Measurements from ENCODE around the gene INPP5A. TPM values are rescaled to one million over a fixed set of nuclear protein-coding genes. Genes with fewer than 3 reads are reported as not detected.

Gene INPP5A
- polyA plus RNA-seq, 1 donor, result 51.2 TPM

DNA sequence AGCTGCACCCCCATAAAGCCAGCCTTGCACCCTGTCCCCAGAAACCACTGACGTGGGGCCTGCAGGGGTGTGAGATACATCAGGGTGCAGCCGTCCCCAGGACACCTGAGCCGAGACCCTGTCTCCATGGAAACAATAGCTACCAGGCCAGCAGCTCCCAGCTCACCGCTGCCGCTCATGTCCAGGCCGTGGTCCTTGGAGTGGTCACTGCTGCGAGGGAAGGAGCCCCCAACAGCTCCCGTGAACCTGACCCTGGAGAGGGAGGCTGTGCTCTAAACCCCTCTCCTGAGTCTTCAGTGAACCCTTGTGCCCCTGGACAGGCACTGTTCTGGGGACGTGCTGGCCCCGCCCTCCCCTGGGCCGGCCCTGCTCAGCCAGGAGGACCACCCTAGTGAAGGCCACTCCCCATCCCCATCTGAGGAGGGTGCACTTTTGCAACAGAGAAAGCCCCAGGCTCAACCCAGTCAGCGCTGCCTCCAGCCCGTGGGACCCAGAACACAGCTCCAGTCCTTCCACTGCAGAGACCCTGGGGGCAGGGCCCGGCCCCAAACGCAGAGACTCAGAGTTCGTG lies 19.6 kb upstream of the INPP5A start:
- DNase-seq (ENCODE audit: low read depth), result no peak

DNA sequence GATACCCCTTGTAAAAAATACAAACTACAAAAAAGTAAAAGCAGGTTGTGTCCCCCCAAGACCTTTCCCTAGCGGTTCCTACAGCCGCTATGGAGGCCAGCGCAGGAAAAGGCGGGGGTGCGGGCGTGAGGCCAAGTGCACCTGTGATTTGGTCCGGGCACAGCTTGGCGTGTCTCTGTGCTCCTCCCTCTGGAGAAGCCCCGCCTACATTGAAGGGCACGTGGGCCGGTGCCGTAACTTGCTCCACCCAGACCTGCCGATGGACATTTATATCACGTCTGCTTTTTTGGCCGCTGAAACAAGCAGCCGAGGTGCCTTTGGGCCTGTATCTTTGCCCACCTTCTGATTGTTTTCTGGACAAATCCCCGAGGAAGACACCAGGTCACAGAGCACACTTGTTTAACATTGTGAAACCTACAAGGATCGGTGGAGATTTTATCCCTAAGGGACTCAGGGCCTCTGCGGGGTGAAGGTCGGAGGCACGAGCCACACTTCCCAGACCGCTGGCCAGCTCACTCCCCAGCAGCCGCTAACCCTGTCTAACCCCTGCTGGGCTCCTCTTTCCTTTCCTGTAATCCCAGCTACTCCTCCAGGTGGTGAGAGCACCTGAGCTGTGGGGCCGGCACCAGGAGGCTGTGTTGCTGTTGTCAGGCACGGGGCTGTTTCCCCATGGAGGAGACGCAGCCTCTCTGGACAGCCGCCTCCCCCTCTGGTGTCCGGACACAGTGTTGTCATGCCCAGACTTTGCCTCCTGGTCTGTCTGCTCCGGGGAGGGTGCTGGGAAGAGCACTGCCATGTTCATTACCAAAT lies 18.8 kb upstream of the INPP5A start:
- no peak for DNase-seq (ENCODE audit: low read depth)

DNA sequence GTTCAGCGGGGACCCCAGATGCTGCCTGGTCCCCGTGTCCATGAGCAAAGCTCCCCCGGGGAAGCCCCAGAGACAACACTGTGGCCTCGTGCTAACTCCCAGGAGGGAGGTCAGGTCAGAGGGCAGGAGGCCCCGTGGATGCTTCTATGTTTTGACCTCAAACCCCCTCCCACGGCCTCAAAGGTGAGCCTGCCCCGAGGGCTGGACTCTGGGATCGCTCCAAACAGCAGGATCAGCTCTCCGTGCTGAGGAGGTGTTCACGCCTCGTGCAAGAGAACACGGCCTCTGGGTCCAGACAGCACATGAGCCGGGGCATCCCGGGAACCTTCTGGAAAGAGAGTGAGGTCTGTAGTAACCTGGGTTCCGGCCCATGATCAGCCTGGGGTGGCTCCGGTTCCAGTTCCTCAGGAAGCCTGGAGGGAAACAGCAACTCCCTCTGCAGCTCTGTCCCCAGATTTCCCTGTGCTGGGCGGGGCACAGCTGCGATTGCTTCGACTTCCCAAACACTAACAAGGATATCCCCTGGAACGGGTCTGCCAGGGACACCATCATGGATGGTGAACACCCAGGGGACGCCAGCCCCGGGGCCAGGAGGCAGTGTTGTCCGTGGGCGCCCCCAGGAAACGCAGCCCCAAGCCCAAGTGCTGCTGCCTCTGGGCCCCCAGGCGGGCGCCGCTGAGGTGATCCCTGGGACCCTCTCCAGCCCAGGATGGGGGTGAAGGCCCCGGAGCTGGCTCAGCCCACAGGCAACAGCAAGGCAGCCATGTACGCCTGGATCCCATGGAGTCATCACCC lies 18.0 kb upstream of the INPP5A start:
- no peak for DNase-seq (ENCODE audit: low read depth)

DNA sequence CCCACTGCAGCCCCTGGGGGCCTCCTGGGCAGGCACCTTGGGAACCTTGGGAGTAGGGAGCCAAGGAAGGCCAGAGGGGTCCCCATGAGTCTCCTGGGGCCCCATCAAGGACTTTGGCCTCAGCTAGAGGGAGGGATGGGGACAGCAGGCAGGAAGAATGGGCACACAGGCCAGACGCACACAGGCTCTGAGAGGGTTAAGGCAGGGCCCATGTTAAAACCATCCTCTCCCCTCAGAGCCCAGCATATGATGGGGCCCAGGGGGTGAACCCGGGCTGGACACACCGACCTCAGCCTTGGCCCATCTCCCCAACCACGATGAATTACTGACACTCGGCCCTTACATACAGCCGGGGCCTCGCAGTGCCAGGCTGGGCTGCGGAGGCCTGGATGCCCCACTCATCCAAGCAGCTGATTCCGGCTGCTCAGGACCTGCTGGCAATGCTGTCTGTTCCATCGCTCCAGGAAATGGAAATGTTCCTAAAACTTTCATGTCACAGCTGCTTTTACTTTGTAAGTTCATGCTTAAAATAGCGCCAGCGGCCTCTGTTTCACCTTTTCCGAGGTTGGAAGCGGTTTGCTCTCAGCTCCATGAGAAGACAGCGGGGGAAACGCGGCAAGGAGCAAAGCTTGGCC lies 17.3 kb upstream of the INPP5A start:
- peak; percentile 95 for DNase-seq (ENCODE audit: low read depth)

DNA sequence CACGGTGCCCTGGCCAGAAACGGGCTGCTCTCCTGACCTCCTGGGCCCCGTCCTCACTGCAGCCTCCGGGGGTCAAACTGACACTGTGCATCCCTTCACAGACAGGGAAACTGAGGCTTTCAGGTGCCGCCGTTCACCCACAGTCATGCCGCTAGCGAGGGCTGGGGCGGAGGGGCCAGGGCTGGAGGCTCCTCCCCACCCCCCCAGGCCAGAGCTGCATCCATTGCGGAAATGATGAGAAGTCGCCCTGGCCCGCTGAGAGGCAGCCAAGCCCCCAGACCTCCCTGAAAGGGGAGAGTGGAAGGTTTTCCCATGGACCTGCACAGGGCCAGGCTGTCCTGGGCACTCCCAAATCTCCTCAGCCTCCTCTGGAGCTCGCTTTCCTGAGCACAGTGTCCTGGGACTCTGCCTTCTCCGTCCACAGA lies 16.5 kb upstream of the INPP5A start:
- no peak for DNase-seq (ENCODE audit: low read depth)

DNA sequence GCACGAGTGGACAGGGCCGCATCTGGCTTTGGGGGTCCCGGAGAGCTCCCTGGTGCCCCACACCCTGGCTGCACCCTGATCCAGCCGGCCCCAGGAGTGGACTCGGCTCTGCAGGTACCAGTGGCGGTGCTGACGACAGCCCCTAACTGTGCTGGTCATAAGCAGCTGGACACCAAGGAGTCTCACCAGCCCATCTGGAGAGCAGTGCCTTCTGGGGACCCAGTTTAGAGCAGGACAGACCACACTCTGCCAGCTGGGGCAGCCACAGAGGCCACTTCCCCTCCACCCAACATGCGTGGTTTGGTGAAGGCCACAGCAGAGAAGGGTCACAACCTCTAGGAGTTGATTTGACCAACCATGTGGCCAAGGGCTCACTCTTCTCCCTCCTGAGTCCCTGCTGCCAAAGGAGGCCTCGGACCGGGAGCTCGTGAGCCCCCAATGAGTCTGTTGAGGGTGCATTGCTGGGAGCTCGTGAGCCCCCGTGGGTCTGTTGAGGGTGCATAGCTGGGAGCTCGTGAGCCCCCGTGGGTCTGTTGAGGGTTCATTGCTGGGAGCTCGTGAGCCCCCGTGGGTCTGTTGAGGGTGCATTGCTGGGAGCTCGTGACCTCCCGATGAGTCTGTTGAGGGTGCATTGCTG lies 16.0 kb upstream of the INPP5A start:
- no peak for DNase-seq (ENCODE audit: low read depth)

DNA sequence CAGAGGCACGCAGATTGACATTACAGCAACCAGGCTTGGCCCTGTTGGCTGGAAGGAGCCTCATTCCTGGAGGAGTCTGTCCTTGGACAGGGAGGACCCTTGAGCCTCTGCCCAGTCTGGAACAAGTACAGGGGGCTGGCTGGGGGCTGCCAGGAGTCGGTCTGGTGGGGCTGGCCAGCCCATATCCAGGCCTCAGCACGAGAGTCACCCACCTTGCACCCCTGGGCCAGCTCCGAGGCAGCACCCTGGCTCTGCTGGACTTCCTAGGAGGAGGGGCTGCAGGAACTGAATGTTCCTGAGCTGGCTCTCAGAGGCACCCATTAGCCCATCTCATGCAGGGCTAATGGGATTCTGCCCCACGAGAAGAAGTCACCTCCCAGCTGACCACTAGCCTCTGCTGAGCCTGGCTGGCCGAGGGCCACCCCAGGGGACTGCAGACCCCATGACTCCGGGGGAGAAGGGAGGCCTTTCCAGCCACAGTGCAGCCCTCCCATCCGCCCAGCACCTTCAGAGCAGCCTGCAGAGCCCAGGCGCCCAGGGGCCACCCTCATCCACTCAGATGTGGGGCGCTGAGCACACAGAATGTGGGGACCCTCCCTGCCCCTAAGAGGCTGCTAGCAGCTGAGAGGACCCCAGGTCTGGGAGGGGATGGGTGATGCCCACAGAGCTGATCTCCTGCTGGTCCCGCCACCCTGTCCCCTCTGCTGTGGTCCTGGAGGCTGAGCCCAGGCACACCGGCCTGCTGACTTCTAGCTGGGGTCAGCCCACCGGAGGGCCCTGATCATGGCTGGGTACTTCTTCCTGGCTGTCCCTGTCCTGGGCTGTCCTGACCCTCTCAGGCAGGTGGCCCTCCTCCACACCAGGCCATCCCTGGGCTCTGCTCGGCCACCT lies 14.8 kb upstream of the INPP5A start:
- DNase-seq (ENCODE audit: low read depth), result no peak

DNA sequence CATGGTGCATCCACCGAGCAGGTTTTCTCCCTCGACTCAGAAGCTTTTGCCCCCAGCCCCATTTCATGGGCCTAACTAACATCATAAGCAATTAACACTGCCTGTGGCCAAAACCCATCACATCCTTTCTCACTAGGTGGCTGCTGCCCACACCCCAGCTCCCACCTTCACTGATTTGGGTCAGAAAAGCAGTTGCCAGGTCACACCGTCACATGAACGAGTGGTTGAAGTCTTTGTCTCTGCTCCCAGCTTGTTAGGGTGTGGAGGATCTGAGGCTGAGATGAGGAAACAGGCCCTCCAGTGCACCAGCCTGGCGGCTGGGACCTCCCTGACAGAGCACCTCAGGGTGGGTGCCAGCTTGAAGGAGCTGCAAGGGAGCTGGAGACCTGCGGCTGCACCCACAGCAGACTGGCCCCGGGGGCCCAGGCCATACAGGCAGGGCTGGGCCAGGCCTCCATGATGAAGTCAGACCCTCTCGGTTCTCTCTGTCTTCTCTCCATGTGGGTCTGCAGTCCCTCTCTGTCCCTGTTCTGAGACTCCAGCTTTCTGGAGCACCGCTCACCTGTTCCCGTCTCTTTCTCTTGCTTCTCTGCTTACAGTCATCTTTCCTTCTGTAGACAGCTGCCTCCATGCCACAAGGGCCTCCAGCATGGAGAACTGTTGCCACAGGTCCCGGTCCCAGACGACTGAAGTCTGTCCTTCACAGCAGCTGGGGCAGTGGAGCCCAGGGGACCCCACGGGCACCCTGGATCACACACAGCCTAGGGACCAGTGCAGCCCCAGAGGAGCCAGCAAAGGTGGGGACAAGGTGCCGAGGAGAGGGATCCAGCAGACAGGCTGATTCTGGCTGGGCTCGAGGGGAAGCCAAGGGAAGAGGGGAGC lies 13.8 kb upstream of the INPP5A start:
- DNase-seq (ENCODE audit: low read depth), result no peak

DNA sequence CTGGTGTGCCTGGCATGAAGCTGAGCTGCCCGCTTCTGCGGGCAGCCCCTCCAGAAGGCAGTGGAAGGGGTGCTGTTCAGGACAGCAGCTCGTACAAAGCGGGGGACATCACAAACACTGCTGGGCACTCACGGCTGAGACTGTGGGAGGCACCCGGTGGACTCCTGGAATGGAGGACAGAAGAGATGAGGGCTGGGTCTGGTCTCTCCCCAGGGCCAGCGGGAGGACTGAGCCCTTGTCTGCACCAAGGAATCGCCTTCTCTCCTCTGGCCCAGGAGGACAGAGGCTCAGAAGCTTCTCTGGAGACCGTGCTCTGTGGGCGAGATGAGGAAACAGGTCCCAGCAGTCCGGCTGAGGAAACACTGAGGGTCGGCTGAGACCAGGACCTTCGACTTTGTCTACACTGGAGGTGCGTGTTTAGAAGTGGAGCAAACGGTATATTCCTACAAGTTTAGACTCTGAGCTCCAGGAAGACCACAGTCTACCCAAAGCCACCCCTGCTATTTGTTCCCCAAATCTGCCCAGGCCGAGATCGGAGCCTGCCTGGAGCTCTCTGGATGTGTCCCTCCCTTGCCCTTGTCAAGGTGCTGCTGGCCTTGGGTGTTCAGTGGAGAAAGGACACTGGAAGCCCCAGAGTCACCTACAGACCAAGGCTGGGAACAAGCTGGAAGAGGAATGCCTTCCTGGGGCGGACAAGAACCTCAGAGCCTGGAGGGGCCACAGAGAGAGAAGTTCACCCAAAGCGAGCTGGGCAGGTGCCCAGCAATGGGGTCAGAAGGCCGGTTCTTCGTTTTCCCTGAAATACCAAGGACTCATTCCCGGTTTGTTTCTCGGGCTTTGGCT lies 12.9 kb upstream of the INPP5A start:
- DNase-seq (ENCODE audit: low read depth), result no peak

DNA sequence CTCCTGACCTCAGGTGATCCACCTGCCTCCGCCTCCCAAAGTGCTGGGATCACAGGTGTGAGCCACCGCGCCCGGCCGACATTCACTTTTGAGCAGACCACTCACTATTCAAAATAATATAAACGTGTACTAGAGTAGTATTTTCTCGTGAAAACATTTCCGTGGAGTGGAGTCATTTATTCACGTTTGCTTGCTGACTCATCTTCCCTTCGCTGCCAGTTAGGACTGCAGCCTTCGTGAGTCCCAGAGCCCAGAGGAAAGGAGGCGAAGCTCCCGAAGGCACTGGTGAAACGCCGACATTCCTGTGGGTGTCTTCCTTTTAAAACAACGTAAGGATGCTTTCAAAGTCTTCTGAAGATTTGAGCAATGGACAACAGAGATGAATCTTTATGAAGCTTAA lies 10.9 kb upstream of the INPP5A start:
- DNase-seq (ENCODE audit: low read depth), result no peak

DNA sequence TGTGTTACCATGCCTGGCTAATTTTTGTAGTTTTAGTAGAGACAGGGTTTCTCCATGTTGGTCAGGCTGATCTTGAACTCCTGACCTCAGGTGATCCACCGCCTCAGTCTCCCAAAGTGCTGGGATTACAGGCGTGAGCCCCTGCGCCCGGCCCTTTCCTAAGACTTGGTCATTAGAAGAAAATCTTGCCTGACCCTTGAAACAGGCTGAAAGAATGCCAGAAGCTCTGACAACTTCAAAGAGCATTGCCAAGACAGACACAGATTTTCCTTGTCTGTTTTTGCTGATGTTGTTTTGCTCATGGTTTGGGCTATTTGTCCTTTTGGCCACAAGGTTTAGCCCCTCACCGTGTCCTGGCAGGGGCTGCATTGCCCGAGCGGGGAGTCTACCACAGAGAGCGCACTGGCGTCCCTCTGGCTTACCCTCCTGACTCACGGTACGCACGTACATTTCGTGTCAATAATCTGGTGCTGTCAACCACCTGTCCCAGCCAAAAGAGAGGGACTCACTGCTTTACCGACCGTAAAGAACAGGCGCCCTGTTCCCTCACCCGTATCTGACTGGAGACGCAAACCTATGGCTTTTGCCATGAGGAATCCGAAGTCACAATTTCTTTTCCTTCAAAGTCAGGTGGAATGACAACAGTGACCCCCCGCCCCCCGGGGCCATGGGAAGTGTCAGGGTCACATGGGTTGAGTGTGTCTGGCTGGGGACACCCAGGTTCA lies 10.1 kb upstream of the INPP5A start:
- no peak for DNase-seq (ENCODE audit: low read depth)

DNA sequence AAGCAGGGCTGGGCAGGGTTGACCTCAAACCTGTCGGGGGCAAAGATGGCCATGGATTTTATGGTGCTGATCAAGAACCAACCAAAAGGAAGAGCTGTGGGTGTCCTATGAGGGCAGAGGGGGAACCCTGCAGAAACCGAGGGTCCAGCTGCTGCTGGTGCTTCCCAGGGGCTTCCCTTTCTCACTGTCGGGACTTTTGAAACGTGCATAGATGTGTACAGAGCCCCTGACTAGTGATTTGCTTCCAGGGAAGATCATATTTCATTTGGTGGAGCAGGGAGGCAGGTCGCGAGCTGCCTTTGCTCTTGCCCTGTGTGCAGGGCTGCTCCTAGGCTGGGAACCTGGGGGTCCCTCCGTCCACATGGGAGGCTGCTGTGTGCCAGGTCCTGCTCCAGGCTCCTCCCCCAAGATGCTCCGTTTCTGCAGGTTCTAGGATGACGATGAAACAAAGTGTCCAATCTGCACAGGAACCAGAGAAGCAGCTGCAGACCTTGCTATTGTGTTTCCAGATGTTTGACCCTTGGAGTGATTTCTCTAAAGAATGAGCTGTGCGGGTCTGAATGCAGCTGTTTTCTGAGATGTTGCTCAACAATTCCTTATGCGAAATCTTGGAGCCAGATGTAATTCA lies 9.4 kb upstream of the INPP5A start:
- DNase-seq (ENCODE audit: low read depth), result peak; percentile 91

DNA sequence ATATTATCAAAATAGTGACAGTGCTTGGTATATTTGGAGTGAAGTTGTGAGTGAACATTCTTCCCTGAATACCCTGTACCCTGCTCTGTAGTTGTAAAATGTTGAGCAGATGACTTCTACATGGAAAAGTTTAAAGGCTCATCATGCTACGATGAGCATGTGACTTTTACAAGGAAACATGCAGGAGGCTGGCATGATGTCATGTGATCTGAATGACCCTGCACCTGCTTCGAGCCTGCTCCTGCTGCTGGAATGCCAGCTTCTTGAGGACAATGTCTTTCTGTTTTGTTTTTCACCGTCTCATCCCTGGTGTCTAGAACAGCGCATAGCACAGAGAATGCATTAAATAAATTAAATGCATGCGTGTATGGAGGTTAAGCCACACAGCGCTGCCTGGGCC lies 5.4 kb upstream of the INPP5A start:
- DNase-seq (ENCODE audit: low read depth), result no peak

DNA sequence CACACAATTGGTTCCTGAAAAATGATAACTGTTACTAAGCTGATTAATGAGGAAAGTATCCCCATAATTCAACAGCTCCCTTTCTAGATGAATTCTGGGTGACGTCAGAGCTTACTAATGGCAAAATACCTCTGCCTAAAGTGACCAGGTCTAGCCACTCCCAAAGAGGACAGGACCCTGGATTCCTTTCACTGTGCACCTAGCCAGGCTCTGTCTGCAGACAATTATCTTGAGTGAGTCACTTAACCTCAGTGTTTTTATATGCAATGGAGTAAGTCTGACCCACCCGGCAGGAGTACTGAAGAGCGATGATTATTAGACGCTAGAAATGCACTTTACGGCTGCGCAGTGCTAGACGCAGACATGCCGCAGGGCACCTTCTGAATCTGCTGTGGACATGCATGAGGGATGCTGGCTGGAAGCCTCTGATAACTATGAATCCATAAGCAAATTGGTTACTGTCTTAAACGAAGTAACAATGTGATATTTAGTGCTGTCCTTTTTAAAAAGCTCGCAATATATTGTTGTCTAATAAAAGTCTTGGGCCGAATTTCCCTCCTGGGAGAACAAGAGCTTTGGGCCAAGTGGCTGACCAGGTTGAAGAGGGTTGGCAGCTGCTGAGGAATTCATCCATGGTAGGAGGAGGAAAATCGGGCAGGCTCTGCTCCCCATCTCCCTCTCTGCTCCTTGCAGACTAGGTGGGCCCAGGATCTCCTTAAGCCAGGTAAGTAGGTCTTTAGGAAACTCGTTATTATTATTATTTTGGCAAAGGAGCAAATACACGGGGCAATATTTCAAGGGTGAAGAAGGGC lies 4.6 kb upstream of the INPP5A start:
- DNase-seq (ENCODE audit: low read depth), result no peak

DNA sequence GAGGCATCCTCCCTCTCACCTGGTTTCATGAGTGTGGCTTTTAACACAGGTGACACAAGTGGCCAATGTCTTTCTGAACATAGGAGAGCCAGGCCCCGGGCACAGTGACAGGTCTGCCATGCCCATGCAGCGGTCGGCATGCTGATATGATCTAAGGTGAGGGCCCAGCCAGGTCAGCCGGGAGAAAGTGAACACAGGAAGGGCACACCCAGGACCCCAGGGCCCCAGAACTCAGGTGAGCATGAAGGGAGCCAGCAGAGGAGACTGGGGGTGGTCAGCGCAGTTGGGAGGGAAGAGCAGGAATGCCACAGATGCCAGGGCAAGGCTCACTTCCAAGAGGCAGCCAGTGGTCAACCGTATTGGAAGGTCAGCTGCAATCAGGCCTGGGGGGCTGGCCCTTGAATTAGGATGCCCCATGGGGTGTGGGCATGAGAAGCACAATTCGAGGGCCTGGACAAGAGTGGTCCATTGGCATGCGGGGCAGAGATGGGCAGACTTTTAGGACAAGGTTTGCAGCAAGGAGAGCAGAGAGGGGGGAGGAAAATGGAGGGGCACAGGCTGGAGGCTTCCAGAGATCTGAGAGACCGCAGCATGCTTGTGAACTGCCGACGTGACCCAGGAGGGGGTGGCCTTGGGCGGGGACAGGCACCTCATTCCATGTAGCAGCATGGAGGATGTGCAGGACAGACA lies 3.9 kb upstream of the INPP5A start:
- DNase-seq (ENCODE audit: low read depth), result no peak

DNA sequence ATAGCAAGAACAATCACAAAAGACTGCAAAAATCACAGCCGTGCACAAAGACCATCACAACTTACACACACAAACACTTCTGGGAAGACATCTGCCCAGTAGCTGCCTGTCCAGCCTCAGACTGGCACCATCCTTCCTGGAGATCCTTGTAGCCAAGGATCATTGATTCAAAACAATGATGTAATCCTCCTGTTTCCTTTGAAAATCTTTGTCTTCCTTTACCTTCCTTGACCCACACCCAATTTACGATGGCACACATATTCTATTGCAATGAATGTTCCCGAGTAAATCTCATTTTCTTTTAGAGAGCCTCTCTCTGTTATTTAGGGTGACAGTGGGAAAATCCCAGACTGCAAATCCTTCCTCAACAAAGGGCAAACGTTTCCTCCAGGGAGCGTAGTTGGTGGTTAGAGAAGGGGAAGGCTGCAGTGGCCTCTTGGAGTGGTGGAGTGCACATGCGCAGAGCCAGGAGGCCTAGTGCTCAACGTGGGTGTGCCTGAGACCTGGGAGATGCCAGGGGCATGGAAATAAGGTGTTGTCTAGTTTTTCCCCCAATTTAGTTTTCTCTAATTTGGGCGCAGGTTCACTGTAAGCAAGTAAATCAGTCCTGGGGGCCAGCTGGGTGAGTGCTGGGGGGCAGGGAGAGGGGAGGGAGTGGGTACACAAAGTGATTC lies 3.1 kb upstream of the INPP5A start:
- no peak for DNase-seq (ENCODE audit: low read depth)
